Measurements from ENCODE around the gene KDM4C.

The KDM4C gene

DNA sequence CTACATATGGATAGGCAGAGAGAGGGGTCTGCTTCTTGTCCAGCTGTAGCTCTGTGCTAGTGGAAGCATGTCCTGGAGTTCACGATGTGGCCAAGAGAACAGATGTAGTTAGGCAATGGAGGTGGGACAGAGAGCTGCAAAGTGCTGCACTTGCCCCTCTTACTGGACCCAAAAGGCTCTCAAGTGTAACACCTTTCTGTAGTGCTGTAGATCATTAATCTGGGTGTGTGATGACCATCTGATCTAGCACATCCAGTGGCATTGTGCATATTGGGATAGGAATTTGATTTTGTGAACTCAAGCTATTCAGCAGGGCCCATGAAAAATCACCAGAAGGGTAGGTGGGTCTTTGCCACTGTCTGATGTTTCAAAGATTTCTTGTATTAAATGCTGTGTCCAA lies 151.4 kb downstream of the KDM4C start:
- no peak for DNase-seq

GRCh38 chr9:6910032-6910431 lies 152.3 kb downstream of the KDM4C start:
- DNase-seq = peak in 1 of 2 experiments; percentile 20

DNA sequence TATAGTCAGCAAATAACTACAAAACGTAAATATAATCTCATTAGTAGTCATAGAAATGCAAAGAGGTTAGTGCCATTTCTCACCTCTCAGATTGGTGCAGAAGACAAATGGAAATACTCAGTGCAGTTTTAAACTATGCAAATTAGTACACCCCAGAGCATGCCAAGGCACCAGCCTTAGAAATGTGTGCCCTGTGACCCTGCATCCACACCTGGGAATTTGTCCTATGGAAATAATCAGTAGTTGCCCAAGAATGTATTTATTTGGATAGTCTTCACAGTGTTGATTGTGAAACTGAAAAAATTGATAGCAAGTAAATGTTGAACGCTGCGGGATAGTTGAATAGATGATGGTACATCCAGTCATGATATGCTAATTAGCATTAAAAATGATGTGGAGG lies 152.7 kb downstream of the KDM4C start:
- DNase-seq = no peak

DNA sequence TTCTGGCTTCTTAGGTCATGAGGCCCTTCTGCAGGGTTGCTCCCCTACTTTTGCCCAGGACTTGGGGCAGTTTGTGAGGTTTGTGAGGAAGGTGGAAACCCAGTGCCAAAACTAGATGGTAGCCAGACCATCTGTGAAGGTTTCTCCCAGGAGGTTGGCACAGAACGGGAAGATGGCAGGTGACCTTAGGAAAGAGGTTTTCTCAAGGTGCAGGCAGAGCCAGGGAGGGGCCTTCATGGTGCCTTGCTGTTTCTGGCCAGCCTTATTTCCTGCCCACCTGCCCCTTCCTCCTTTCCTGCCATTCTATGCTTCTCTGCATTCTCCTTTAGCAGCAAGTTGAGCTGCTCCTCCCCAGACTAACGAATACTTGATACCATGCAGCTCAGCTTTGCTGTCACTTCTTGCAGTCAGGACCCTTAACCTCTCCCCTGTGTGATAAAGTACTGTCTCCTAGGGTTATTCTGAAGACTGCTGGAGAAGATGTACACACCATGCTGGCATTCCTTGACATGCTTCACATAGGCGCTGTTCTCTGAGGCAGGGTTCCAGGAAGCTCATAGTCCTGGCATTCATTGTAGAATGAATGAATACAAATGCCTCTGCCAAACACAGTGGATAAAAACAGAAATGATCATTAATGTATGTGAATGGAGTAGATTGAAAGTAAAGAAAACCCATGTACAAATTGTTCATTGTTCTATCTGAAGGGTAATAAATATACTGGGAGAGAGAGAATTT lies 154.3 kb downstream of the KDM4C start:
- no peak for DNase-seq

GRCh38 chr9:6915635-6916034 lies 157.9 kb downstream of the KDM4C start:
- DNase-seq = no peak

GRCh38 chr9:6917162-6917561 lies 159.4 kb downstream of the KDM4C start:
- DNase-seq = no peak

- no peak for DNase-seq
These were observed 162.3 kb downstream of the KDM4C start for GRCh38 chr9:6920041-6920440.

- no peak for DNase-seq
These were observed 163.5 kb downstream of the KDM4C start for GRCh38 chr9:6921315-6921714.

DNA sequence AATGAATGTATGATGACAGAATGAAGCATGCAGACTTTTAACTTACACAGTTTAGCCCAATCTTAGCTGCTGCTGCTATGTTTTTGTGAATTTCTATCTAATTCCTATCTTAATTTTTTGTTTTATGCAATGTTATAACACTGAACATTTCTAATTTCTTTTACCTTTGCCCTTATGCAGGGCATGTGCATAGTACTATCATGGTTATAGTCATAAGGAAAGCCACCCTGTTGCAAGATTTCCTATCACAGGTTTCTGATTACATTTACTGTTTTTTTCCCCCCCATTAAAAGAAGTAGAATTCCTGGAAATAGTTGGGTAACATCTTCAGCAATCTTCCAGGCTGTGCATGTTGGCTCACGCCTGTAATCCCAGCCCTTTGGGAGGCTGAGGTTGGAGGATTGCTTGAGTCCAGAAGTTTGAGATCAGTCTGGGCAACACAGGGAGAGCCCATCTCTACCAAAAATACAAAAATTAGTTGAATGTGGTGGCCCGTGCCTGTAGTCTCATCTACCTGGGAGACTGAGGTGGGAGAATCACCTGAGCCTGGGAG lies 164.4 kb downstream of the KDM4C start:
- no peak for DNase-seq

GRCh38 chr9:6922680-6923079 lies 164.9 kb downstream of the KDM4C start:
- no peak for DNase-seq

DNA sequence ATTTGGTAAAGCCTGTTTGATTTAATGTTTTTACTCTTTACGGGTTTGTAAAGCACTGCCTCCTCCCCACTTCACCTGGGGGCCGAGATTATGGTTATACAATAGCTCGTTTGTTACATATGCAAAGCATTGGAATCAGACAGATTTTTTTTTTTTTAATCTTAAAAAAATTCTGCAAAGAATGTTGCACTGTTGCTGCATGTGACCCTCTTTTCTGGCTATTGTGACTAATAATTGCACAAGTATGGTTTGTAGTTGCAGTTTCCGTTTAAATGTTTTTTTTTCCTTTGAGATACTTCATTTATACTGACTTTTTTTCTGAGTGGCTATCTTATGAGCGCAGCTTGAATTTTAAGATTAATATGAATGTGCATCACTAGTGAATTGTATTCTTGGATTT lies 165.3 kb downstream of the KDM4C start:
- no peak for DNase-seq

- DNase-seq = no peak
These were observed 166.4 kb downstream of the KDM4C start for GRCh38 chr9:6924149-6924548.

- no peak for DNase-seq
These were observed 167.3 kb downstream of the KDM4C start for GRCh38 chr9:6924988-6925563.

DNA sequence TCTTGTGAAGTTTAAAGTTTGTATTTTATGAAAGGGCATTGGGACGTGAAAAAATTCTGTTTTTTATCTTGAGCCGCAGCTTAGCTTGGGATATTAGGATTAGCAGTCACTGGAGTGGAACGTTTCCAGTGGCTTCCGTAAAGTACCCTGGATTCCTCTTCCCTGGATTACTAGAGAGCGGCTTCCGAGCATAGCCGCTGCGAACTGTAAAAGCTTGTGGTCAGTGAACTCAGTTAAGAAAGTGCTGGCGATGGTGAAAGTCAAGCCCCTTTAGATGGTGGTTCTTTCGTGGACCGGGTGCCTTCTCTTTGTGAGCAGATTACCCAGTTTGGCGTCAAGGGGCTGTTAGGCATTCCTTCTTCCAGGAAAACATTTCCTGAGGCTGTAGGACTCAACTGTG lies 168.1 kb downstream of the KDM4C start:
- DNase-seq = no peak

GRCh38 chr9:6926436-6926835 lies 168.7 kb downstream of the KDM4C start:
- DNase-seq = no peak

GRCh38 chr9:6927838-6928237 lies 170.1 kb downstream of the KDM4C start:
- DNase-seq = no peak

DNA sequence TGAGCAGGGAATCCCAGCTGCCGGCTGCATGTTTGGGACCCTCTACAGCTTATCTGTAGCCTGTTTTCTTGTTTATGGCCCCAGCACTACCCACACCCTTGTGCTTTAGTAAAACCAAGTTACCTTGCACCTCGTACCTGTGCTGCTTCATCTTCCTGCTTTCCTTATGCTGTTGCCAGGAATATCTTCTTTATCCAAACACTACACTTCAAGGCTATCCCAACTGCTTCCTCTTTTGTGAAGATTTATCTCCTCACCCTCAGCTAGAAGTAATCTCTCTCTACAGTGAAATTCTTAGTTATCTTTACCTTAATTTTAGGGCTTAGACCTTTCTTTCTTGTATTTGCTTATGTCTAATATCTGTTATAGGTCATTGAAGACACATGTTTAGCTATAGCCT lies 171.1 kb downstream of the KDM4C start:
- DNase-seq = no peak

GRCh38 chr9:6929441-6930215 lies 171.9 kb downstream of the KDM4C start:
- no peak for DNase-seq

DNA sequence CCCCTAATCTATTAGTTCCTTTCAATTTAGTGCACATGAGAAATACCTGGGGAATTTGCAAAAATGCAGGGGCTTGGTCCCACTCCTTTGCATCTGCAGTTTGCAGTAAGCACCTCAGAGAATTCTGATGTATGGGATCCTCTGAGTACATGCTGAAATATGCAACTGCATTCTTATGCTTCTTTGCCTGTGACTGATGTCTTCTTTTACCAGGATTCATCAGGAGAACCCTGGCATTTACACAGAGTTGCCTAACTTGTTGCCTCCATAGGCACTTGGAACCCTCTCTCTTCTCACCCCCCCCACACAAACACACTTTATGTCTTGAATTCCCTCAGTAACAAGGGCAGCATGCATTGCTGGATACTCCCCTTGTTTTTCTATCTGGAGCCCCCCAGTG lies 173.1 kb downstream of the KDM4C start:
- no peak for DNase-seq

GRCh38 chr9:6931913-6932312 lies 174.1 kb downstream of the KDM4C start:
- DNase-seq = no peak

- no peak for DNase-seq
These were observed 178.3 kb downstream of the KDM4C start for GRCh38 chr9:6936103-6936502.

DNA sequence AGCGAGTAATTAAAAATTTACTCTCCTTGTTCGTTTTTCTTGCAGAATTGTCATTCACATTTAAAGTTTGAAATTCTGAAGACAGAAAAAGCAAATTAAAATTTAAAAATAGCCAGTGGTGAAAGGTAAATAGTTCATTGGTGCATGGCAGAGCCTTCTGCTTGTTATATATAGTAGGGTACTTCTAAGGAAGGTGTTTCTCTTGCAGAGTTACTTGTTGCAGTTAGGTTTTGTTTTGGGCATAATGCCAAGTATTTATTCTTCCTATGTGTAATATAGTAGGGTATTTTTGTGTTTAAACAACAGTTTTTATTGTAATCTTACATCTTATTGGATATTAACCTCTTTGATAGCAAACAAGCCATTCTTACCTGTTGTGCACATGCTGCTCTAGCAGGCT lies 179.4 kb downstream of the KDM4C start:
- DNase-seq = no peak

- DNase-seq = no peak
These were observed 180.7 kb downstream of the KDM4C start for GRCh38 chr9:6938447-6938846.

DNA sequence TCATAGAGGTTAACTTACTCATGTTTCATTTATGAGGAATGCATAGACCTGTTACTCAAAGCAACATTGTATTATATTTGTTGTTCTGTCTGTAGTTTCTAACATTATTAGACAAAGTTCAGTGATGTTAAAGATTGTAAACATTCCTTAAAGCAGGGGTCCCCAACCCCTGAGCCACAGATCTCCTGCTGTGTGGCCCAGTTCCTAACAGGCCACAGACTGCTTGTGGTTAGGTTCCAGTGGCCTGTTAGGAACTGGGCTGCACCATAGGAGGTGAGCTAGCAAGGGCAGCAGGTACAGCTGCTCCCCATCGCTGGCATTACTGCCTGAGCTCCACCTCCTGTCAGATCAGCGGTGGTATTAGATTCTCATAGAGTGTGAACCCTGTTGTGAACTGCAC lies 181.1 kb downstream of the KDM4C start:
- no peak for DNase-seq

All from NCI-H2081 (cell line).